HG03060 (cell line): ENCODE results near the gene GHR.
"Not testable (repeated sequence)": the region's sequence is repeated elsewhere in the genome, so short reads cannot be mapped to it uniquely, and the experiment has no call there.

Source experiments
- ATAC-seq: cut with Tn5 transposase; IDR thresholded peaks from one replicate; pipeline ENCODE4 v1.9.1; 2021; ENCODE audit warnings: low read depth, moderate number of reproducible peaks; ENCODE audit not compliant: unreplicated experiment

Gene GHR

GRCh38 chr5:42564689-42565356 is 141.6 kb downstream of the GHR start:
- ATAC-seq, result no peak

- ATAC-seq, result no peak
Measured at GRCh38 chr5:42566652-42567295, 143.5 kb downstream of the GHR start.

GRCh38 chr5:42569325-42569724 is 146.1 kb downstream of the GHR start:
- ATAC-seq, result no peak

- no peak for ATAC-seq
Measured at GRCh38 chr5:42569953-42570548, 146.8 kb downstream of the GHR start.

GRCh38 chr5:42570966-42571960 is 148.0 kb downstream of the GHR start:
- no peak for ATAC-seq

- ATAC-seq, result no peak
Measured at GRCh38 chr5:42572313-42572712, 149.1 kb downstream of the GHR start.

GRCh38 chr5:42573386-42573785 is 150.1 kb downstream of the GHR start:
- ATAC-seq, result no peak

GRCh38 chr5:42575914-42576313 is 152.7 kb downstream of the GHR start:
- ATAC-seq, result not testable (repeated sequence)

GRCh38 chr5:42578901-42579300 is 155.7 kb downstream of the GHR start:
- not testable (repeated sequence) for ATAC-seq

GRCh38 chr5:42579320-42579719 is 156.1 kb downstream of the GHR start:
- ATAC-seq, result no peak

- no peak for ATAC-seq
Measured at GRCh38 chr5:42581845-42582244, 158.6 kb downstream of the GHR start.

- no peak for ATAC-seq
Measured at GRCh38 chr5:42582723-42583122, 159.5 kb downstream of the GHR start.

GRCh38 chr5:42583322-42583721 is 160.1 kb downstream of the GHR start:
- no peak for ATAC-seq

- ATAC-seq, result no peak
Measured at GRCh38 chr5:42586625-42587024, 163.4 kb downstream of the GHR start.

GRCh38 chr5:42587096-42587723 is 164.0 kb downstream of the GHR start:
- no peak for ATAC-seq

GRCh38 chr5:42590566-42590965 is 167.3 kb downstream of the GHR start:
- ATAC-seq, result no peak

- no peak for ATAC-seq
Measured at GRCh38 chr5:42591015-42591414, 167.8 kb downstream of the GHR start.

GRCh38 chr5:42592401-42593140 is 169.3 kb downstream of the GHR start:
- no peak for ATAC-seq

- ATAC-seq, result no peak
Measured at GRCh38 chr5:42593591-42593990, 170.4 kb downstream of the GHR start.

GRCh38 chr5:42595597-42595996 is 172.4 kb downstream of the GHR start:
- no peak for ATAC-seq
